Pancreas (tissue), 10 donors: ENCODE measurements around the gene RYR1. TPM values are rescaled to one million over a fixed set of nuclear protein-coding genes. Genes with fewer than 3 reads are reported as not detected.

Experiments used
- ATAC-seq, 4 donors: fragments of 200-7000 bp; cut with Tn5 transposase; one replicate each; pipeline versions ENCODE4 v1.8.0 to v1.9.1; 2020; ENCODE audit warnings: mild to moderate bottlenecking in 4 of 4, moderate library complexity in 4 of 4
- DNase-seq, 6 donors: peaks; one replicate each; pipeline ENCODE4 v3.0.0-alpha.2; 2020
- FAIRE-seq: peaks from 2 replicates; lab custom pipeline; 2012; peaks lifted over from hg19 to GRCh38; lab: Jason Lieb, UNC
- H3K27ac ChIP-seq, 4 donors: fragments of 200-600 bp; sonication (generic); 1 replicate in 3 of 4; 2 replicates in 1 of 4; pipeline versions ENCODE4 v1.5.0 to v1.8.0; 2020
- H3K27me3 ChIP-seq, 4 donors: fragments of 200-600 bp; one replicate each; pipeline ENCODE4 v1.8.0; 2021
- H3K36me3 ChIP-seq, 3 donors: fragments of 200-600 bp; sonication (generic) in 1 of 3; one replicate each; pipeline versions ENCODE4 v1.5.0 to v1.8.0; 2020 to 2021
- H3K4me1 ChIP-seq, 3 donors: fragments of 200-600 bp; one replicate each; pipeline ENCODE4 v1.8.0; 2021
- H3K4me3 ChIP-seq, 4 donors: fragments of 200-600 bp; sonication (generic) in 2 of 4; one replicate each; pipeline versions ENCODE4 v1.5.0 to v1.8.0; 2020 to 2021
- H3K9me3 ChIP-seq, 4 donors: fragments of 200-600 bp; one replicate each; pipeline ENCODE4 v1.8.0; 2021
- WGBS, 2 donors: extraction: QIAGEN DNeasy Blood & Tissue Kit; methylation state at CpG; one replicate each; pipeline ENCODE4 v1.1.7; 2013; 5-methylcytosine and 5-hydroxymethylcytosine counted together
- intact Hi-C, 3 donors: fragments of 100-400 bp; cut with DNase I; formaldehyde crosslinking; loops; one replicate each; pipeline versions ENCODE4 v1.11.1 to v1.14.2; 2022
- polyA plus RNA-seq, 2 donors: library from polyadenylated mRNA; stranded (reverse); fragments of 200-250 nt; gene quantifications; one replicate each; pipeline ENCODE4 v1.2.3, GENCODE V29; 2013
- total RNA-seq, 6 donors: library from RNA; stranded (reverse); fragmentation: NEBNext Ultra II Directional in 4 of 6; extraction: Animal tissue kit (Norgen Biotek cat#: 25700) in 4 of 6; gene quantifications; one replicate each; pipeline versions ENCODE4 v1.2.1 to v1.2.4, GENCODE V29; 2021 to 2023
- TF ChIP-seq, protein P1 (sequence below), 4 donors: fragments of 200-600 bp; sonication (generic) in 3 of 4; IDR thresholded peaks; one replicate each; pipeline versions ENCODE4 v1.5.0 to v1.8.0; 2021; ENCODE audit warnings: antibody characterized with exemption in 4 of 4
- donor health status: healthy with polysubstance abuse.
- donor health status: DM: no; HTN: no; CAD: no; lungs with moderate emphysema.
- donor health status: DM: no; HTN: no; CAD: no.
- donor health status: control.
- donor health status: control.
- donor health status: Bipolar disorder and iron deficiency.
- donor health status: DM: yes; HTN: yes; CAD: no.
- donor health status: DM: no; HTN: no; CAD: no.
- donor health status: DM: no; HTN: no; CAD: no.
- donor health status: DM: yes; HTN: yes; CAD: no.

RYR1 gene
- total and polyA plus RNA-seq, 8 donors = 0.19 to 1.4 (median 0.57) TPM

DNA sequence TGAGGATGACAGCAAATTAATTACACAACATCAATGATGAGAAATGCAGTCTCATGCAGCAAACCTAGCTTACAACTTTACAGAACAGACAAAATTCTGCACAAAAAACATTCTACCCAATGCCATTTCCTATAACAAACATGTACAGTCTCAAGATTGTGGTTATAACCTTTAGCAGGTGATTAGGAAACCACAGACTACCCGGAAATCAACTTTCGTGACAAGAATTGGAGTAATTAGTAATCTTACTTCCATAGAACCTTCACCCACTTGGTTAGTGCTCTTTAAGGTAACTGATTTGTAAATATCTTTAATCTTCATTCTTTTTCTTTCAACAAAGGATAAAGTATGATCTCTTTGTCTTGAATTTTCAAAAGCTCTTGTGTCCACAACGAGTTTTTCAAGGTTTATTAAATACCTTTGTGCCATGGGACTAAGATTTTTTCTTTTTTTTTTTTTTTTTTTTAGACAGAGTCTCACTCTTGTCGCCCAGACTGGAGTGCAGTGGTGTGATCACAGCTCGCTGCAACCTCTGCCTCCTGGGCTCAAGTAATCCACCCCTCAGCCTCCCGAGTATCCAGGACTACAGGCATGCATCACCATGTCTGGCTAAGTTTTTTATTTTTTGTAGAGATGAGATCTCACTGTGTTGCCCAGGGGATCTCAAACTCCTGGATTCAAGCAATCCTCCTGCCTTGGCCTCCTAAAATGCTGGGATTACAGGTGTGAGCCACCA, 105.5 kb downstream of the RYR1 start:
- H3K27ac ChIP-seq = peak overlapping the region; percentile 24 to 54 (median 39)
- peaks cover 10 to 17% (median 13%) of the 10 kb centered on the region in 3 donors for H3K4me1 ChIP-seq
- 24% methylated on average over 6 of the region's 6 CpGs for WGBS, 2 donors
- no peaks in the 10 kb centered on the region for H3K27me3 ChIP-seq
- H3K4me3 ChIP-seq = no peak overlapping the region
- intact Hi-C loops = no loop called here
- H3K36me3 ChIP-seq = no peaks in the 10 kb centered on the region
- H3K9me3 ChIP-seq = no peaks in the 10 kb centered on the region
- DNase-seq (no peak), ATAC-seq (peak in 3 of 4 donors; percentile 44 to 54 (median 51)), FAIRE-seq (no peak)
- TF ChIP-seq, protein P1, sequence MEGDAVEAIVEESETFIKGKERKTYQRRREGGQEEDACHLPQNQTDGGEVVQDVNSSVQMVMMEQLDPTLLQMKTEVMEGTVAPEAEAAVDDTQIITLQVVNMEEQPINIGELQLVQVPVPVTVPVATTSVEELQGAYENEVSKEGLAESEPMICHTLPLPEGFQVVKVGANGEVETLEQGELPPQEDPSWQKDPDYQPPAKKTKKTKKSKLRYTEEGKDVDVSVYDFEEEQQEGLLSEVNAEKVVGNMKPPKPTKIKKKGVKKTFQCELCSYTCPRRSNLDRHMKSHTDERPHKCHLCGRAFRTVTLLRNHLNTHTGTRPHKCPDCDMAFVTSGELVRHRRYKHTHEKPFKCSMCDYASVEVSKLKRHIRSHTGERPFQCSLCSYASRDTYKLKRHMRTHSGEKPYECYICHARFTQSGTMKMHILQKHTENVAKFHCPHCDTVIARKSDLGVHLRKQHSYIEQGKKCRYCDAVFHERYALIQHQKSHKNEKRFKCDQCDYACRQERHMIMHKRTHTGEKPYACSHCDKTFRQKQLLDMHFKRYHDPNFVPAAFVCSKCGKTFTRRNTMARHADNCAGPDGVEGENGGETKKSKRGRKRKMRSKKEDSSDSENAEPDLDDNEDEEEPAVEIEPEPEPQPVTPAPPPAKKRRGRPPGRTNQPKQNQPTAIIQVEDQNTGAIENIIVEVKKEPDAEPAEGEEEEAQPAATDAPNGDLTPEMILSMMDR (IDR thresholded peaks at IDR 0.05) = no peak

DNA sequence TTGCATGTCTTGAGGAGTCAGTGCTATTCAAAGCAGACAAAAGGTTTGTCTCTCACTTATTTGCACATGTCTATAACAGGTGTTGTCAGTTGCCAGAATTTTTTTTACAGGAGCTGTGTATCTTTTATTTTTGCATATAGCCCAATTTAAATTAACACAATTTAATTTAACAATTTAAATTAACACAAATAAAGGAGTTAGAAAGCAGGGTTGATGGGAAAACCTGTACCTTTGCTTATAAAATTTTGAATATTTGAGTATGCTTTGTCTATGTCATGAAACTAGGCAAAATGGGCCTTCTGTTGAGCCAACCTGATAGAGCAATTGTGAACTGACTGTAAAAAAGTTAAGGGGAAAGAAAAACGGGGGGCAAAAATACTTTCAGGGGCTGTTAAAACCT, 106.3 kb downstream of the RYR1 start:
- H3K4me3 ChIP-seq = no peak overlapping the region
- TF ChIP-seq, protein P1 (IDR thresholded peaks at IDR 0.05) = no peak
- H3K36me3 ChIP-seq = no peaks in the 10 kb centered on the region
- H3K4me1 ChIP-seq = peaks cover 10 to 20% (median 17%) of the 10 kb centered on the region in 3 donors
- 26 to 59% methylated on average over 1 of the region's 1 CpG for WGBS, 2 donors
- DNase-seq (no peak), ATAC-seq (no peak), FAIRE-seq (no peak)
- H3K9me3 ChIP-seq = no peaks in the 10 kb centered on the region
- intact Hi-C loops = no loop called here
- no peaks in the 10 kb centered on the region for H3K27me3 ChIP-seq
- H3K27ac ChIP-seq = peak overlapping the region in 1 of 4 donors; percentile 24

DNA sequence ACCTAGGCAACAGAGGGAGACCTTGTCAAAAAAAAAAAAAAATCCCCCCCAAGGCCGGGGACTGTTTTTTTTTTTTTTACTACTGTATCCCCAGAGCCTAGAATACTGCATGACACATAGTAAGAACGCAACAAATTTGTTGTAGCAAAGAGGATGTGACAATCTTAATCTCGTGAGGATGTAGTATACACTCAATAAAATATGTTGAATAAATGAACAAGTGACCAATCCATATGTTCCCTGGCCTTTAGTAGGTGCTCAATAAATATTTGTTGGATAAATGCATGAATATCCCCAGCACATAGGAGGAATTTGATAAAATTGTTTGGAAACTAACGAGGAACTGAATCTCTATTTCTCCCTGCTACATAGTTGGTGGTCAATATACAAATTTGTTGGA, 108.5 kb downstream of the RYR1 start:
- TF ChIP-seq, protein P1 (IDR thresholded peaks at IDR 0.05) = no peak
- H3K4me3 ChIP-seq = no peak overlapping the region
- DNase-seq (no peak), ATAC-seq (no peak), FAIRE-seq (no peak)
- H3K27me3 ChIP-seq = no peaks in the 10 kb centered on the region
- H3K4me1 ChIP-seq = peaks cover 10 to 20% (median 17%) of the 10 kb centered on the region in 3 donors
- intact Hi-C loops = no loop called here
- 78 to 89% methylated on average over 4 of the region's 4 CpGs for WGBS, 2 donors
- no peak overlapping the region for H3K27ac ChIP-seq
- H3K36me3 ChIP-seq = no peaks in the 10 kb centered on the region
- no peaks in the 10 kb centered on the region for H3K9me3 ChIP-seq

GRCh38 chr19:38543286-38543806, 109.9 kb downstream of the RYR1 start:
- peak in 2 of 4 donors; percentile 4 to 6 for ATAC-seq
- no peaks in the 10 kb centered on the region for H3K27me3 ChIP-seq
- intact Hi-C loops = no loop called here
- no peak for DNase-seq
- H3K9me3 ChIP-seq = no peaks in the 10 kb centered on the region
- TF ChIP-seq, protein P1 (IDR thresholded peaks at IDR 0.05) = no peak
- no peak for FAIRE-seq
- H3K27ac ChIP-seq = no peak overlapping the region
- H3K4me1 ChIP-seq = peaks cover 10 to 18% (median 14%) of the 10 kb centered on the region in 3 donors
- no peak overlapping the region for H3K4me3 ChIP-seq
- H3K36me3 ChIP-seq = no peaks in the 10 kb centered on the region
- WGBS, 2 donors = 62 to 65% methylated on average over 19 of the region's 19 CpGs
